Activated CD4-positive, CD25-positive, alpha-beta regulatory T cell treated with anti-CD3 and anti-CD28 coated beads, Interleukin-2, amount 50 U/mL, for 16 hours (primary cell): ENCODE results near the gene PSMD1.
"Not testable (repeated sequence)": the region's sequence is repeated elsewhere in the genome, so short reads cannot be mapped to it uniquely, and the experiment has no call there.

Source experiments
- DNase-seq: peaks from one replicate; pipeline ENCODE4 v3.0.0-alpha.2; 2020; ENCODE audit warnings: low read depth, low spot score

Gene PSMD1

DNA sequence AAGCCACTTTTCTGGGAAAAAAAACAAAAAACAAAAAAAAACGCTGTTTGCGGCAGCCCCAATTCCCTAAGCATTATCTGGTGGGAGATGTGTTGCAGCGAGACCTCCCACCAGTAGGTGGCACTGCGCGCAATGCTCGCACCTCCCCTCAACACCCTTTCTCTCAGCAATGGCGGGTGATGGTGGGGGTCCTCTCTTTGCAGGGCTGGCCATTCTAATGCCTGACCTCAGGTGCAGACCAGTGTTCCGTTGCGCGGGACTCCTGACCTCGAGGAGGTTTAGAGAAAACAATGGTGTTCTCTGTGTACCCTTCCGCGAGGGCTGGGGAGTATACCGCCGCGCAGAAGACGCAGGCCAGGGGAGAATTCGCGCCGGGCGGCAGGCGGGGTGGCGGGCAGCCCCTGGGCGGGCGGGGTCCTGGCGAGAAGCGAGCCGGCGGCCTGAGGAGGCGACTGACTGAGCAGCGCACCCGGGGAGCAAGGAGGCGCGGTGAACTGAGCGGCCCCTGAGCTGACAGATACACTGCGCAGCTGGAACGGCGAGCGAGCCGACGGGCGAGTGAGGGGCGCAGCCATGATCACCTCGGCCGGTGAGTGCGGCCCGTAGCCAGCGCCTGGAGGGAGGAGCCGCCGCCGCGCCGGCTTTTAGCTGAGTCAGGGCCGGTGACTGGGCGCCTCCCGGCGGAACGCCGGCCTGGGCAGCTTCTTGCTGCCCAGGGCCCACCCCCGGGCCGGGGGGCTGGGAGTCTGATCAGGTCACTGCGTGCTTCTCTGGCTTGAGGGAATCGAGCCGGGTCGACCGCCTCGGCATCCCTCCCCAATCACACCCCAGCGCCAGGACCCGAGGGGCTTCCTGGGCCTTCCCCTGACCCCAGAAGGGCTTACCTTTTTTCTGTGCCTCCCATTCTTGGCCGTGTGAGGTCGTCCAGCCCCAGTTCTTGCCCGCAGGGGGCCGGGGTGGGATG, at the start of gene PSMD1:
TSS of gene PSMD1 (plus strand) at position 415 of the 964 bp plus-strand sequence. CDS start at position 574, 159 bp downstream.
- DNase-seq = peak; percentile 88

DNA sequence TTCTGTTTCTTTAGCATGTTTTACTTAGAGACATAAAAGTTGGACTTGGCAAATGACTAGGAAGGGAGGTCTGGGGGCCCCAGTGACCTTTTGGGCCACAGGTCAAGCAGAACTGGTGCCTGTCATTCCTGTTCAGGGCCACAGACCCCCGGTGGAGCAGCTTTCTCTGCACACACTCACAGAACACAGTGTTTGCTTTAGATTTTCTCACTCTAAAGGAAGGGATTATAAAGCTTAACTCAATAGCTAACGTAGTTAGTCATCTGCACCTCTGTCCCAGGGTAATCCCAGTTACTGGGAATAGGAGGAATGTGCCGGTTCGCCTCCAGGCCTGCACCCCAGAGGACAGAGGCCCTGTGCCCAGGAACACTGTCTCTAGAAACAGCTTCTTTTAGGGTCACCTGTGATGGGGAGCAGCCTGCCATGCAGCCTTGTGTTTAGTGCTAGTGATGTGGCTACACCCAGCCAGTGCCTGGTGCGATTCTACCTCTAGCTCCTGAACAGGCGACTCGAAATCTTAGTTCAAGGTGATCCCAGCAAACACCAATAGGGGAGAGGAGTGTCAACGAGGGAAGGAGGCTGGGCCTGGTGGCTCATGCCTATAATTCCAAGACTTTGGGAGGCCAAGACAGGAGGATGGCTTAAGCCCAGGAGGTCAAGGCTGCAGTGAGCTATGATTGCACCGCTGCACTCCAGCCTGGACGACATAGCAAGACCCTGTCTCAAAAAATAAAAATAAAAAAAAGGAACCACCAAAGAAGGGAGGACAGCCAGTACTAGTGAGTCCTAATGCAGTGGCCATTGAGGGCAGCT, 49.2 kb upstream of the PSMD1 start:
- no peak for DNase-seq

DNA sequence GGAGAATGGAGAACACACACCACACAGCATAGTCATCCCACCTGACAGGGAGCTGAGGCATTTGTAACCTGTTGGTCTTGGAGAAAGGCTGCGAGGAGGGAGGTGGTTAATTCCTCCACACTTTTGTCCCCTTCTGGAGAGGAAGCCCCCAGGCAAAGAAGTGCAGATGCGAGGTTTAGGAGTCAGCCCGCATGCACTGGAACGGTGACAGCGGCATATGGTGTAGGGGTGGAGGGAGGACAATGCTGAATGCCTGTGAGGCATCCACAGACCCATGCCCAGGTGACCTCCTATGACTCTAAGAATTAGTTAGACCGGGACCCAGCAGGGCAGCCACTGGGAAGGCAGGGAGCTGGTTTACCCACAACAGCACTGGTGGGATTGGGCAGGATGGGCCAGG, 48.5 kb upstream of the PSMD1 start:
- no peak for DNase-seq

DNA sequence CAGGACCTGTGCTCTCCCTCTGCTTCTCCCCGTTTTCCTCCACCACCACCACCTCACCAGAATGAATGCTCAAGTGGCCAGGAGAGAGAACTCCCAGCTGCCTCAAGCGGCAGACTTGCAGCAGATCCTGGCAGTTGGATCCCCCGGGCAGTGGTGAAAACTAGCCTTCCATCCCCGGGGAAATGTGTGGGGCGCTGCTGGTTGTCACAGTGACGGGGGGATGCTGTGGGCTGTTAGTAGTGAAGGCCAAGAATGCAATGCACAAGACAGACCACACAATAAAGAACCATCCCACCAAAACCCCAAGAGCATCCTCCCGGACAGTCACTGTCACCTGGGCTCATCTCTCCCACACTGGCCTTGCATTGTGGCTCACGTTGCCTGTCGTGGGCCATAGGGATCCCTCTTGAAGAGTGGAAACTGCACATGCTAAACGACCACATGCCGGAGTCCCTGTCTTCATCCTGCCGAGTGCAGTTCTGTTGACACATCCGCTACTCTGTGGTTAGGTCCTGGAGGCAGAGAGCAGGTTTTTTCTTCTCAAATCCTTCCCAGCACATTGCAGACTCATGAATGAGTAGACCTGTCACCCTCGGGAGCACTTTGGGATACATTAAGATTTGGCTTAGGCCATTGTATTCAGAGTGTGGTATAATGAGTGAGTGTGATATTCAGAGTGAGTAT, 47.3 kb upstream of the PSMD1 start:
- DNase-seq = no peak

DNA sequence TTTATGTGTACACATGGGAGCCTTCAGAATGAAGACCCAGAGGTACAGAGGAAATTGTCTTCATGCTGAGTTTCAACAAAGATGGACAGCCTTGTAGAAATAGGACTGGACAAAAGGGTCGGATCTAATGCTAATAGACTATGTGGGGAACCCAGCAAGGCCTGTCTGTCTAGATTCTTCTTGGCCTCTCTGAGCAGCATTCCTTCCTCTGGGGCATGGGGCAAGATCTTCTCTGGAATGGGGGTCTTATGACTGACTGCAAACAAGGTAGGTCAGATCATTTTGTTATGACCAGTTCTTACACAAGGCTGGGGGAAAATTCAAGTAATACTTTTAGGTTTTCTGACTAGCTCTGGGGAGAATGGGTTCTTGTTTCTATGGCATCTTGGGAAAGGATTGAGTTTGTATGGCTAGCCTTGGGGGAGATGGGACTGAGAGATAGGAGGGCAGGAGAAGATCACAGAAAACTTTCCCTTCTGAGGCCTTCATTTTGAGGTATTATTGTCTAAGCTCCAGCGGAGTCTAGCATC, 46.4 kb upstream of the PSMD1 start:
- DNase-seq = no peak

DNA sequence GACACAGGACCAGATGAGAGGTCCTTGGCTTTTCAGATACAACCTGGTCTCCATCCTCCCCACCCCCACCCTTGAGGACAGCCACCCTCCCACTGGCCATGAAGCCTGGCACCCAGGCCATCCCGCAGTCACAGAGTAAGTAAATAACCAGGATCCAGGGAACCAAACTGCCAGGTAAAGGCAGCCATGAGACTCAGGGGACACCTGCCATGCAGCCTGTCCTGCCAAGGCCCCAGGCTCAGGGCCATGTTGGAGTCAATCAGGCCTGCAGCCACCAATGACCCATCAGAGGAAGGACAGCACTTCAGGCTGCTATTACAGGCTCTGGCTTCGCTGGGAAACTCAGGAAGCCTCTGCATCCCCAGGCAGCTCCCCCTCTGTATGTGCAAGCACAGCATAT, 45.1 kb upstream of the PSMD1 start:
- DNase-seq = no peak

DNA sequence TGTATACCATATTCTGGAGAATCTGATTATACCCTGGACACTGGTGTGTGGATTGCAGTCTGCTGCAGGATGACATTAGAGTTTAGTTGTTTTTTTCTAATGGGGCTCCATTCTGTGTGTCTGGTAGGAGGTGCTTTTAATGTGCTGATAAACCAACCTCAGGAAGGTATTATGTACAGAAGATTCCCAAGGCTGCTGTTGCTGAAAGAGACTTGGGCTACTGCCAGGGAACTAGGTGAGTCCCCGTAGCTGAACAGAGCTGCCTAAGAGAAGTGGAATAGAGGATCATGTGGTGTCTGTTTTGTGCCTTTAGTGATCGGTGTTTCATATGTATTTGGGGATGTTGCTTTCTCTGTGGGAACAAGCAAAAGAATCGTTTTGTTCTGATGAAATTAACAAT, 44.2 kb upstream of the PSMD1 start:
- no peak for DNase-seq

DNA sequence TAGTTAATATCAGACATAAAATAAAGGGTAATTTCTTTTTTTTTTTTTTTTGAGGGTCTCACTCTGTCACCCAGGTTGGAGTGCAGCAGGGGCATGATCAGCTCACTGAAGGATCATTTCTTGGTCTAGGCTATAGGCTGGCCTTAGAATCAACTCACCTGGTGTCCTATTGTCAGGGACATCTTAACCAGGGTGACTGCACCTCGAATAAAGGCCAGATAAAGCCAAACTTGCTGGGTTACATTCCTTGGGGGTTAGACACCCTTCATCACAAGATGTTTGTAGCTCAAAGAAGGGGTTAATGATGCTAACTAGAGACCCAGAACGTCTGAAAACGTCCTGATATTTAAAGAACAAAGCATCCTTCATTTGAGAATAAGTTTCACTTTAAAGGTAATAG, 42.8 kb upstream of the PSMD1 start:
- no peak for DNase-seq

DNA sequence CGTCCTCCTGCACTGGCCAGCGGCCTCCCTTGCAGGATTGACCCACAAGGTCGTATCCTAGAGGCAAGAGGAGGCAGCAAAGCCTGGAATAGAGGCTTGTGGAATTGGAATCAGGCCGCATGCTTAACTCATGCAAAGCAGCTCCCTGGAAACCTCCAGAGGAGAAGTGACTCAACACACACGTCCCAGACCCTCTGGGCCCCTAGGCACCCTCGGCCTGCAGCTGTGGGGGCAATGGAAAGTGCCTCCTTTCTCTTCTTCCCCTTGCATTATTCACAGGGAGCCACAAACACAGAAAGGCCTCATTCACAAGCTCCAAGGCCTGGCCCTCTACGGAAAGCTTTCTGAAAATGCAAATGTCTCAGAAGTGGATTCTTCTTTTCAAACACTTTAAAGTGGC, 41.2 kb upstream of the PSMD1 start:
- no peak for DNase-seq

DNA sequence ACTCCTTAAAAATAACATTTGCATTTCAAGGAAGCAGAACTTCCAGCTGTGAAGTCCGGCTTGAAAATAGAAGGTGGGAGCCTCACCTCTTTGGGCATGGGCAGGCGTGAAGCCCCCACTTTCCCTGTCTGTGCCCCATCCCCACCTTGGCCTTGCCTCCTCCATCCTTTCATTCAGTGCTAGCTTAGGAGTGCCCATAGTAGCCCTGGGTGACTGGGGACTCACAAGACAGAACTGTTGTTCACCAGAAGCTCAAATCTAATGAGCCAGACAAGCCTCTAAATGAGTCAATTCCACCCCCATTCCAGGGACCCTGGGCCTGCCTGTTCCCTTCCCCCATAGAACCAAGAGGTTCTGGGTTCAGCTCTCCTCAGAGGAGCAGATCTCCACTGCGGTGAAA, 40.7 kb upstream of the PSMD1 start:
- no peak for DNase-seq

DNA sequence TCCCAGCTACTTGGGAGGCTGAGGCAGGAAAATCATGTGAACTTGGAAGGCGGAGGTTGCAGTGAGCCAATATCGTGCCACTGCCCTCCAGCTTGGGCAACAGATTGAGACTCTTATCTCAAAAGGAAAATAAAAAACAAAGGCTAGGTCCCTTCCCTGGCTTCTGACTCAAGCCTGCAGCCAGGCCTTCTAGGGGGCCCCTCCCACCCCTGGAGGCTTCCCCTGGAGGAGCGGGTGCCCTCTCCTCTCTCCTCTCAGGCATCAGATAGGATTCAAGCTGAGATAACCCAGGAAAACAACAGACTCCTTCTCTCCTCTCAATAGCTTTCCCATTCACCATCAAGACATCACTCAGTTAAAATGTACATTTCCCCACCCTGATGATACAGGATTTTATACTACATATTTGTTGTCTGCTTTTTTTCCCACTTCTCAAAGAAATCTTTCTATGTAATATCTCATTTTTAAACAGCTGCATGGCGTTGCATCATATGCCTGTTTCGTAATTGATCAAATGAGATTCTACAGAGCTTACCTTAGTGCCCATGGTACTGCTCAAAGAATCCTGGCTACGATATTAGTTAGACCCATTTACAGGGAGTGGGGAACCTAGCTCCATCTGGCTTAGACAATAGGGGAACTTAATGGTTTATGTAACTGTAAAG, 40.0 kb upstream of the PSMD1 start:
- DNase-seq = no peak

DNA sequence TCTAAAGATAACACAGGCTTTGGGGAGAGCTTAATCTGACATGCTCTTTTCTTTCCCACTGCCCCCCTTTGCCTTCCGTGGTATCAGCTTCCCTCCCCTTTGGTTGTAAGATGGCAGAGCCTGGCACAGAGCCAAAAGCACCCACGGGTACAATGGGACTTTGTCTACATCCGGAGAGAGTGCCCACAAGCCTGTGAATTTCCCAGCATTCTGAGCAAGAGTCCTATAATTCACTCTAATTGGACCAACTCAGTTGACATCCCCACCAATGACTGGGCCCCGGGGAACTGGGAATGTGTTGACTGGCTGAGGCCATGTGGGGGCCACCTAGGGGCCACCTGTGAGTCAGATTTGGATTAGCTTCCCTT, 39.5 kb upstream of the PSMD1 start:
- no peak for DNase-seq

DNA sequence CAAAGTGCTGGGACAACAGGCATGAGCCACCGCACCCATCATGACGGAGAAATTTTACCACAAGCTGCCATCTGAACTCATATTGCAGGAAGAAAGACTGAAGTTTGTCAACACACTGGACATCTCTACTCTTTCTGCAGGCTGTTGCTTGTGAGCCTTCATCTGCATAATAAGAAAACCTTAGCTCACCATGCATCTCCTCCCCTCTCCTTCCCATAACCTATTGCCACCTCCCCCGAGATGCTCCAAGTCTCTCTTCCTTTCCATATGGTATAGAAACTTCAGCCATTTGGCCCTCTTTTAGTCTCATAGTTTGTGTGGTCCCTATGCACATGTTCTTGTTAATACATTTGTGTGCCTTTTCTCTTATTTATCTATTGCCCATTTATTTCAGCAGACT, 38.5 kb upstream of the PSMD1 start:
- DNase-seq = no peak

DNA sequence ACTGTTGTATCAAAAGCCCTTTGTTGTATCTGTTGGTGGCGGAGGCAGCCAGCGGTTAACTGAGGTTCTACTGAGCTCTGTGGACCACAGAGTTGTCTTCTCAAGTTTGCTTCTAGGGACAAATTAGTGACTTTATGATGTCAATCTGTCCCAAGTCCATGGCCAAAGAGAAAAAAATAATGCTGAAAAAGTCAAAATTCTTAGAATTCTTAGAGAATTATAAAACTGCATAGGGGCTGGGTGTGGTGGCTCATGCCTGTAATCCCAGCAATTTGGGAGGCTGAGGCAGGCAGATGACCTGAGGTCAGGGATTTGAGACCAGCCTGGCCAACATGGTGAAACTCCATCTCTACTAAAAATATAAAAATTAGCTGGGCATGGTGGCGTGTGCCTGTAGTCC, 31.6 kb upstream of the PSMD1 start:
- DNase-seq = not testable (repeated sequence)

DNA sequence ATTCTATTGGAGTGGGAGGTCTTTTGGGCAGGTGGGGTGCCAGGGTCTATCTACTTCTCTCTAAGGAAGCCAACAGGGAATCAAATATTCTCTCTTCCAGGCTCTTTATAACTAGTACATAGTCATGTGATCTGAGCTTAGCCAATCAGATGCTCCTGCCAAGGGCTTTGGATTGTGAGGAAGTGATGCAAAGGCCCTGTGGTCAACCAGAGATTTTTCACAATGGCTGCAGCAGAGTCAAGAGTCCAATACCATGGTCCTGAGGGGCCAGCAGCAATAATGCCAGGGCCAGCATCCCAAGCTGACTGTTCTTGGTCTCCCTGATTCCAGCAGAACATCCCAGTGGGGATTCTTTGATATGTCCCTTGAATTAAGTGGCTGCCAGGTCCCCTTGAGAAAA, 27.8 kb upstream of the PSMD1 start:
- DNase-seq = no peak

DNA sequence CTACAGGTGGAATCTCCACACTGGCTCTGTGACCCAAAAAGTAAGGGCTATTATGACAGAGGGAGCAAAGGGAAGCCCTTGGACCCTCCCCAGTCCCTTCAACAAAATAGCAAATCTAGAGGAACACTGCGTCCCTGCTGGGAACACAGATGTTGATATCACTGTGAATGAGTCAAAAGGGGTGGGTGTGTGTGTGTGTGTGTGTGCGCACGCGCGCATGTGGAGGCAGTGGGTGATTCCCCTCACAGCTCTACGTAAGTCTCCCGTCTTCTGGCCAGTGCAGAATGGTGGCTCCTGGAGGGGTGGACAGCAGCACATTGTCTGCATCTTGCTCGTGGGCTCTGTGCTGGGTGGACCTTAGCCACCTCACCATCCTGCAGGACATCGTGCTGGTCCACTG, 27.1 kb upstream of the PSMD1 start:
- no peak for DNase-seq

DNA sequence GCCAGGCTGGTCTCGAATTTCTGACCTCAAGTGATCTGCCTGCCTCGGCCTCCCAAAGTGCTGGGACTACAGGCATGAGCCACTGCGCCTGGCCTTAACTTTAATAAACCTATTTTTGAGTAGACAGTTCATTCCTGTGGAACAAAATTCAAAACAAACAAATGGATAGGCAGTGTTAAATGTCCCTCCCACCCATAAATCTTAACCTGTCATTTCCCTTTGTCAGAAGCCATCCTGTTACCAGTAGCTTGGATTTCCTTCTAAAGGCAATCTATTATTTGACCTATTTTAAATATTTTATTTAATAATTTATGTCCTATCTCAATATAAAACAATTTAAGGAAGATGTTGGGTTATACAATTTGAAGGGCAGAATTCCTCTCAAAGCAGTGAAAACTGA, 25.9 kb upstream of the PSMD1 start:
- no peak for DNase-seq

DNA sequence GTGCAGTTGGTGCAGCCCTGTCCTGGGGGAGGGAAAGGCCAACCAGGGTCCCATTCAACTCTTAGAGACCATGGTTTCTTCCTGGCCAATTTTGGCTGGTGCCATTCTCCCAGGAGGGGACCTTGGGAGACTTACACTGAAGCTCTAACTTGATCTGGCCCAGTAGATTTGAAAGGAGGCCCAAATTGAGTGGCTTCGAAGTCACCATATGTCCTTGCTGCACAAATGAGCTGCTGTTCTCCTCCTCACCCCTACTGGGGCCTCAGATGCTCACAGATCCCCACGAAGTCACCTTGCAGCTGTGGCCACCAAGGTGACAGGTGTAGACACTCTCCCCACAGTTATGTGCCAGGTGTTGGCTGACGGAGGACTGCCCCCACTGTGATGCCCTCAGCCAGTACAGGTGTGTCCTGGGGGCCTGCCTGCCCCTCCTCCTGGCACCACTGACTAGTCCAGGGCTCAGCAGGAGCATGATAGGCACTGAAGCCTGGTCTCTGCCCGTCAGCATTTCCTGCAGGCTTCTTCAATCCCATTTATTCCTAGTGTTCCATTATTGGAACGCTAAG, 24.0 kb upstream of the PSMD1 start:
- DNase-seq = no peak

DNA sequence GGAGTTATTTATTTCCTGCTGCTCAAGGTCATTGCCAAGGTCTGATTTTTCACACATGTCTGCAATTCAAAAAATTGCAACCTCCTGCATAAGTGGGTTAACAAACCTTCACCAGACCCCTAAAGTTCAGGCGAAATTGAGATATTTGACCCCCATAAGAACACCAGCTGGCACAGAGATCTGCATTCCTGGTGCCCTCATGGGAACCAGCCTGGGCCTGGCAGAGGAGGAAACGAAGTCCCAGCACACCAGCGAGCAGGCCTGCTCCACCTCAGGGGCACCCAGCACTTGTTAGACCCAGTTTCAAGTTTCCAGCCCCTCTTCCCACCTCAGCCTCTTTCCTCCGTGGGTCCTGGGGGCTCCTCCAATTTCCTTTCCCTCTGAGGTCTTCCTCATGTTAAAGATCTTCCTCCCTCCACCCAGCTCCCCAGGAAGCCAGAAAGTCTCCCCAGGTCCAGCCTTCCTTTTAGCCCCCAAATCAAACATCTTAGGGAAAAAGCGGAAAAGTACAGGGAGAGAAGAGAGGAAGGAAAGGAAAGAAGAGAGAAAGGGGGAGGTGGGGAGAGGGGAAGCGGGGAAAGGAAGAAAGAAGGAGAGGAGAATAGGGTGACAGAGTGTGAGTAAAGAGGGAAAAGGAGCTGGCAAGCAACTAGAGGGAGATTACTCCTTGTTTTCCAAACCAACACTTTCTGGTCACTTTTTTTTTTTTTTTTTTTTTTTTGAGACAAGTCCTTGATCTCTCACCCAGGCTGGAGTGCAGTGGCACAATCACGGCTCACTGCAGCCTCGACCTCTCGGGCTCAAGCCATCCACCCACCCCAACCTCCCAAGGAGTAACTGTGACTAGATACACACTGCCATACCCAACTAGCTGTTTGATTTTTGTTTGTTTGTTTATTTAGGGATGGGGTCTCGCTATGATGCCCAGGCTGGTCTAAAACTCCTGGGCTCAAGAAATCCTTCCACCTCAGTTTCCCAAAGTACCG, 23.2 kb upstream of the PSMD1 start:
- DNase-seq = no peak
